Activated CD4-positive, alpha-beta T cell treated with anti-CD3 and anti-CD28 coated beads, Interleukin-2, amount 50 U/mL, for 24 hours (primary cell): ENCODE results near the gene LAD1.

Experiments
- DNase-seq, 2 donors: peaks; one replicate each; pipeline ENCODE4 v3.0.0-alpha.2; 2020; ENCODE audit warnings: low read depth in 1 of 2, low spot score in 1 of 2

Gene LAD1

GRCh38 chr1:201391651-201392511 is 7.2 kb downstream of the LAD1 start:
- DNase-seq, result no peak

- DNase-seq, result no peak
Observed at GRCh38 chr1:201391225-201391624, 7.9 kb downstream of the LAD1 start.

GRCh38 chr1:201389051-201389450 is 10.1 kb downstream of the LAD1 start:
- no peak for DNase-seq

- no peak for DNase-seq
Observed at GRCh38 chr1:201386208-201386607, 12.9 kb downstream of the LAD1 start.

GRCh38 chr1:201385299-201385891 is 13.7 kb downstream of the LAD1 start:
- no peak for DNase-seq

GRCh38 chr1:201384406-201384782 is 14.7 kb downstream of the LAD1 start:
- DNase-seq, result no peak

- no peak for DNase-seq
Observed at GRCh38 chr1:201383647-201384405, 15.3 kb downstream of the LAD1 start.

GRCh38 chr1:201381130-201381529 is 18.0 kb downstream of the LAD1 start:
- DNase-seq, result no peak

- DNase-seq, result no peak
Observed at GRCh38 chr1:201379733-201380242, 19.3 kb downstream of the LAD1 start.

- no peak for DNase-seq
Observed at GRCh38 chr1:201378804-201379203, 20.3 kb downstream of the LAD1 start.

- DNase-seq, result no peak
Observed at GRCh38 chr1:201377611-201378092, 21.5 kb downstream of the LAD1 start, which contains the start of gene TNNT2. TNNT2 (minus strand) TSS chr1:201377680; CDS start chr1:201373254, 4,426 bp downstream.

GRCh38 chr1:201376464-201377374 is 22.4 kb downstream of the LAD1 start:
- DNase-seq, result no peak

GRCh38 chr1:201376107-201376463 is 23.0 kb downstream of the LAD1 start:
- no peak for DNase-seq

GRCh38 chr1:201375169-201375568 is 24.0 kb downstream of the LAD1 start:
- no peak for DNase-seq

GRCh38 chr1:201374364-201374763 is 24.8 kb downstream of the LAD1 start:
- DNase-seq, result no peak

GRCh38 chr1:201371792-201372191 is 27.3 kb downstream of the LAD1 start:
- DNase-seq, result no peak

GRCh38 chr1:201371276-201371675 is 27.8 kb downstream of the LAD1 start:
- no peak for DNase-seq

- DNase-seq, result no peak
Observed at GRCh38 chr1:201370500-201370899, 28.6 kb downstream of the LAD1 start.

- DNase-seq, result no peak
Observed at GRCh38 chr1:201369209-201369608, 29.9 kb downstream of the LAD1 start.

GRCh38 chr1:201366696-201367095 is 32.4 kb downstream of the LAD1 start:
- no peak for DNase-seq

GRCh38 chr1:201365251-201365650 is 33.9 kb downstream of the LAD1 start:
- no peak for DNase-seq
